ENCODE results near the gene ZNF555.
A peak's percentile ranks its signal among the peaks of the same experiment; 100 is the strongest.

ZNF555 gene

DNA sequence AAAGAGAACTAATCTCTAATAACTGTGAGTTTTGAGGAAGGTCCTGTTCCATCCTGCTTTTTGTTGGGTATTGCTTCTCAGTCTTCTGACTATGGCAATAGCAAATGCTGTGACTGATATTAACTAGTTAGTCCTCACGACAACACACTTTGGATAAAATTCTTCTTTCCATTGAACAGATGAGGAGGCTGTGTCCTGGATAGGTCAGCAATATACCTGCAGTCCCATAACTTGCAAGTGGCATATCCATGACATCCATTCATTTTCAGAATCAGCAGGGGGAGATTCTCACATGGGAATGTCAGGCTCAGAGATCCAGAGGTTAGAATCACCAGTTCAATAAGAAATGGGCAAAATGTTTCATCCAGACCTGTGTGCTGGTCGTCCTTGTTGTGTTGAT, 14.3 kb upstream of the ZNF555 start:
- DNase-seq = no peak

GRCh38 chr19:2827840-2828489, 13.3 kb upstream of the ZNF555 start:
- no peak for DNase-seq

DNA sequence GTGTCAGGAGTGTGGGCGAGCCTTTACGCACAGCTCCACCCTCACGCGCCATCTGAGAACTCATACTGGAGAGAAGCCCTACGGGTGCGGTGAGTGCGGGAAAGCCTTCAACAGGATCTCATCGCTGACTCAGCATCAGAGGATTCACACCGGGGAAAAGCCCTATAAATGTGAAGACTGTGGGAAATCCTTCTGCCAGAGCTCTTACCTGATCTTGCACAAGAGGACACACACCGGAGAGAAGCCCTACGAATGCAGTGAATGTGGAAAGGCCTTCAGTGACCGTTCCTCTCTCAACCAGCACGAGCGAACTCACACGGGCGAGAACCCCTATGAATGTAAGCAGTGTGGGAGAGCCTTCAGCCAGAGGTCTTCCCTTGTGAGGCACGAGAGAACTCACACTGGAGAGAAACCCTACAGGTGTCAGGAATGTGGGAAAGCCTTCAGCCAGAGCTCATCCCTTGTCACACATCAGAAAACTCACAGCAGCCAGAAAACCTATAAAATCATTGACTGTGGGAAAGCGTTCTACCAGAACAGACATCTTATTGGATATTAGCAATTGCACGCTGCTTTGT, 6.9 kb upstream of the ZNF555 start:
- no peak for DNase-seq

DNA sequence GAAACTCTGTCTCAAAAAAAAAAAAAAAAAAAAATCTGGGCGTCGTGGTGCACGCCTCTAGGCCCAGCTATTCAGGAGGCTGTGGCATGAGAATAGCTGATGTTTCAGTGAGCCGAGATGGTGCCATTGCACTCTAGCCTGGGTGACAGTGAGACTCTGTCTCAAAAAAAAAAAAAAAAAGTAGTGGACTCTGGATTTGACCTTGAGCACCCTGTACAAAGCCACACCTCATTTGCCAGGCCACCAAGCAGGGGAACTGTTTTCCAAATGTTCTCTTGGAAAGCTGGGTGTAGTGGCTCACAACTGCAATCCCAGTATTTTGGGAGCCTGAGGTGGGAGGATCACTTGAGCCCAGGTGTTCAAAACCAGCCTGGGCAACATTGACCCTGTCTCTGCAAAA, 3.8 kb upstream of the ZNF555 start:
- no peak for DNase-seq

DNA sequence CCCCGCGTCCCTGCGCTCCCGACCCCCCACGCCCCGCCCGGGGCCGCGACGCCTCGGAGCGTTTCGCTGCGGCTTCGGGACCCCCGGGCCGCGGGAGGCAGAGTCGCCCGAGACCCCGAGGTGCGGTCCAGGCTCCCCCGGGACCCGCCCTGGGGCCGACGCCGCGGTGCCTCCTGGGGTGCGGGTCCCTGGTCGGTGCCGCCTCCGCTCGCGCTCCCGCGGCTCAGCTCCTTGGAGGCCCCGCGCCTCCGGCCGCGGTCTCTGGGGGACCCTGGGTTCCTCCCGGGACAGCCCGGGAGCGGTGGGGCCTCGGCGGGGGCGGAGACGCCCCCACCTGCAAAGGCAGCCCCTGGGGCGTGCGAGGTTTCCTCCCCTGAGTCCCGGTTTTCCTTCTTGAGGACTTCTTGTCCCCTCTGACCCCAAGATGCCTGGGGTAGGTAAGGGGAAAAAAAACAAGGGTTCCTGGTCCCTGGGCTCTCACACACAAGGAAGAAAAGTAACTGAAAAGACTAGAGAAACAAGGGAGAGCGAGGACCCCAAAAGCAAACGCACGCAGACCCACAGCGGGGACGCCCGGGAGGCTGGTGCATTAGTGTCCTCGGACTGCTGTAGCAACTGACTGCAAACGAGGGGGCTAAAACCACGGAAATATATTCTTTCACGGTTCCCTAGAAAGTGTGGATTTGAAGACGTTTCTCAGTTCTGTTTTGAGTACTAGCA, 740 bp downstream of the ZNF555 start:
- DNase-seq = no peak

- no peak for DNase-seq
Observed at GRCh38 chr19:2845107-2845506, 3.8 kb downstream of the ZNF555 start.

DNA sequence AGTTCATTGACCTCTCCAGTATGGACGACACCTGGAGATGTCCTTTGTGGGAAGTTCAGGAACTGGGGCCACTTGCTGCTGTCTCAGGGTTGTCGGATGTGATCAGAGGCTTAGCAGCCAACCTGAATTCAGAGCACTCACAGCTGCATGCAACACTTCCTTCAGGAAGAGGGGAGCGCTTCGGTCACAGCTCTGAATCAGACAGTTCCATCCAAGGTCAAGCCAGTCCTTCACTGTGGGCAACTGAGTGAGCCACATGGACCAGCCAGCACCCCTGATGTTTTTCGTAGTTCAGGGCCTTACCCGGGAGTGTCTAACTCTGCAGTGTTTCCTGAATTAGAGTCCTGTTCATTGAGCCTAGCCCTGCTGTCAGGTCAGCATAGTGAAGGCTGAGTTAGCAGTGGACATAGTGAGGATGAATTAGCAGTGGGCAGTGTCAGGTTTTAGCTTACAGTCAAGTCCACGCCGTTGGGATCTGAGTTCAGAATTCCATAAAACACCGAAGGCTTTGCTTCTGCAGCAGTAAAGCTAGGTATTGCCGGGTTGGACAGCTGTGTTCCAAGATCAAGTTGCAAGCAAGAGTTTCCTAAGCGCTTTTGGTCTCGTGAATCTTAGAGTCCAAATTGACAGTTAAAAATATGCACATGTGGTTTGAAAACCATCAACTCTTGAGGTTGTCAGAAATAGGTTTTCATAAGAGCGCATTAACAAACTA, 5.1 kb downstream of the ZNF555 start:
- DNase-seq = no peak

- no peak for DNase-seq
Observed at GRCh38 chr19:2847507-2847906, 6.2 kb downstream of the ZNF555 start.

DNA sequence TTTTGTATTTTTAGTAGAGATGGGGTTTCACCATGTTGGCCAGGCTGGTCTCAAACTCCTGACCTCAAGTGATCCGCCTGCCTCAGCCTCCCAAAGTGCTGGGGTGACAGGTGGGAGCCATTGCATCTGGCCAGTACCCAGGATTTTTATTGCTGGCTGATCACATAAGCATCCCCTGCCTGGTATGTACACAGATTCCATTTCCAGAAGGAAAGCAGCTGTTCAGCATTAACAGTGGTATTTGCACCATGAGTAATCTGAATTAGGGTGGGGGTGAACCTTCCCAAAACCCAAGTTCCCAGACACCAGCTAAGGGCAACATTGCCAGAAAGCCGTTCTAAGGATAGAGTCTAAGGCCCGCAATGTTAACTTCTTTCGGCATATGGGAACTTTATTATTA, 7.3 kb downstream of the ZNF555 start:
- DNase-seq = no peak

GRCh38 chr19:2850256-2850925, 9.1 kb downstream of the ZNF555 start:
- no peak for DNase-seq

- no peak for DNase-seq
Observed at GRCh38 chr19:2852598-2852997, 11.3 kb downstream of the ZNF555 start.

- DNase-seq = no peak
Observed at GRCh38 chr19:2853015-2853606, 11.8 kb downstream of the ZNF555 start.

DNA sequence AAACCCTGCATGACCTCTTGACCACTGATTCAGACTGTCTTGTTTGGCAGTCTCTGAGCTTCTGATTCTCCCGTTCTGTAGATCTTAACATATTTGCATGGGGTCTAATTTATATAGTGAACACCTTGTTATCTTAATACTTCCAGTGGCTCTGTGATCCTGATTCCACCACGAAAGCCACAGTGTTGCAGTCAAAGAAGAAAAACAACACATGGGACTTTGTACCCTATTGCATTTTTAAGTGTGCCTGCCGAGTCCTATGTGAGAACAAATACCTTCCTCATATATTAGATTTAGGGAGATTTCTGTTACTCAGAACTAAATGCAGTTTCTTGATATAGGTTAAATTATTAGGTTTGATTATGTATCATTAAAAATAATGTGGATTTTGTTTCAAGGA, 13.6 kb downstream of the ZNF555 start:
- no peak for DNase-seq

GRCh38 chr19:2856457-2857050, 15.3 kb downstream of the ZNF555 start:
- no peak for DNase-seq

DNA sequence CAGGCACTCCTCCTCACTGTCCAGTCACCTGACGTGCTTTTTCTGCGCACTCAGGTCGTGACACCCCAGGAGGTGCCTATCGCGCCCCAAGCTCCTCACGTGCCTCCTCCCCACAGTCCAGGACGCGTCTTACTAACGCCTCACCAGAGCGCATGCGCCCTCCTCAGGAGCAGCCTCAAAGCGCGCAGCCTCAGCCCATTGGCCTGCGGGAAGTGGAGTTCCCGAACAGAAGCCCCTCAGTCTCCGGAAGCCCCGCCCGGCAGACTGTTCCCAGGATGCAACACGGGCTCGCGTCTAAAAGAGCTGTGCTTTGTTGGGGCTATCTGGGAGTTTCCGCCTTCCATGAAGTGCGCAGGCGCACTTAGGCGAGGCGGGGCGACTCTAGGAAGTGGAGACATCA, 17.6 kb downstream of the ZNF555 start:
- no peak for DNase-seq

GRCh38 chr19:2863816-2864215, 22.5 kb downstream of the ZNF555 start:
- no peak for DNase-seq

- DNase-seq = no peak
Observed at GRCh38 chr19:2865334-2866100, 24.2 kb downstream of the ZNF555 start.

DNA sequence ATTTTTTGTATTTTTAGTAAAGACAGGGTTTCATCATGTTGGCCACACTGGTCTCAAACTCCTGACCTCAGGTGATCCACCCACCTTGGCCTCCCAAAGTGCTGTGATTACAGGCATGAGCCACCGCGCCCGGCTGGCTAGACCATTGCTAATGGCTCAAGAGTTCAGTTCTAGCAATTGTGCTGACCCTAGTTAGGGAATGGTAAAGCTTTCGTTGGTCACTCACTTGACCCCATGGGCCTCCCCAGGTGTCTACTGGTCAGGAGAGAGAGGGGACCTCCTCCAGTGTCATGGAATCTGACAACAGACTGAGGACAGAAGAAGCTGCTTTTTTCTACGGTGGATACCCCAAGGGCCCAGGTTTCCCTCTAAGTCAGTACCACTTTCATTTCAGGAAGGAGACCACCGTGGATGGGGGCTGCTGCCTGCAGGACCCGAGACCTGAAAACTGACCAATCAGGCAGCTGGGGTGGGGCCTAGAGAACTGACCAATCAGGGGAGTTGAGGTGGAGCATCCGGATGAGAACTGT, 25.3 kb downstream of the ZNF555 start:
- DNase-seq = no peak

DNA sequence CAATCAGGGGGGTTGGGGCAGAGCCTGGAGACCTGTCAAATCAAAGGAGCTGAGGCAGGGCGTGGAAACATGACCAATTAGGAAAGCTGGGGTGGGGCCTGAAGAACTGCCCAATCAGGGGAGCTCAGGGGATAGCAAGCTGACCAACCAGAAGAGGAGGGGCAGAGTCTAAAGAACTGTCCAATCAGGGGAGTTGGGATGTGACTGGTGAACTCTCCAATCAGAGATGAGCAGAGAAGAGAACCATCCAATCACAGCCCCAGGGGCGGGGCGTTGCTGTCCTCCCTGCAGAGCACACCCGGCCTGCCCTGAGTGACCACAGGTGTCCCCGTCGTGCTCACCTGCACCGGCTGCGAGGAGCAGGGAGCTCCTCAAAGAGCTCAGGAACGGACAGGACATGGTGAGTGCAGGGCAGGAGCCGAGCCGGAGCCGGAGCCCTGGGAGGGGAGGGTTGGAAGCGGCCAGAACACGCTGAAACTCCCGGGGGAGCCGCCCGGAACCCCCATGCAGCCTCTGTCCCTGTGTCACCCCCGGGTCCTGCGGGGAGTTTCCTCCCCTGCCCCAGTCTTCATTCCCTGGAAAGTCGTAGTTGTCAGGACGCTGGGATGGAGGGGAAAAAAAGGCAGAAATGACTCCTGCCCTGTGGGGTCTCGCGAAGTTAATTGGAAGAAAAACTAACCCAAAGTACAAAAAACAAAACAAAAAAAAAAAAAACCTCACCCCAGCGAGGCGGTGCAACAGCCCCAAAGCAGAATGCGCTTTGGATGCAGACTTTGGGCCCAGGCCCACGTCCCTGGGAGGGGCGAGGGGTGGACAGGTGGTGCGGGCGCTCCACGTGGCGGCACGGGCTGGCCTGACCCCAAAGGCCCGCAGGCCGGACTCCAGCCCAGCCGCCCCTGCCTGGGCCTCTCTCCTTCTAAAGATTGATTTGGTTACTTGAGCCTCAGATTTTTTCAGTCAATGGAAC, 26.0 kb downstream of the ZNF555 start, which contains the start of gene ZNF556:
Gene ZNF556 (plus strand): TSS at position 311 of the 967 bp plus-strand sequence. CDS start 87 bp downstream, at position 398.
- DNase-seq = peak; percentile 86

GRCh38 chr19:2869618-2870017, 28.3 kb downstream of the ZNF555 start:
- no peak for DNase-seq

Measured in RPMI8226 (cell line).